Neutrophil (primary cell): Measurements from ENCODE around the gene PACSIN1.

ENCODE experiments used
- H3K27ac ChIP-seq: fragments of 200-600 bp; sonication (generic); 2 replicates; pipeline ENCODE4 v1.5.1; 2016; ENCODE audit warnings: mild to moderate bottlenecking, moderate library complexity
- H3K27me3 ChIP-seq: fragments of 200-600 bp; sonication (generic); 2 replicates; pipeline ENCODE4 v1.6.0; 2016; ENCODE audit warnings: mild to moderate bottlenecking
- H3K36me3 ChIP-seq: fragments of 200-600 bp; sonication (generic); 2 replicates; pipeline ENCODE4 v1.5.1; 2017
- H3K4me1 ChIP-seq, 2 experiments: fragments of 200-600 bp in 1 of 2; sonication (generic) in 1 of 2; 1 replicate in 1 of 2; 2 replicates in 1 of 2; pipeline versions ENCODE4 v1.5.1 to v1.6.1; 2013 to 2016; ENCODE audit warnings: low read depth in 1 of 2, low read length in 1 of 2, mild to moderate bottlenecking in 1 of 2, moderate library complexity in 1 of 2; ENCODE audit not compliant: control insufficient read depth in 1 of 2, insufficient read depth in 1 of 2
- H3K4me3 ChIP-seq, 2 experiments: fragments of 200-600 bp in 1 of 2; sonication (generic) in 1 of 2; 1 replicate in 1 of 2; 2 replicates in 1 of 2; pipeline ENCODE4 v1.5.1; 2013 to 2016; ENCODE audit warnings: low read depth in 1 of 2, low read length in 1 of 2, mild to moderate bottlenecking in 1 of 2, moderate library complexity in 1 of 2
- H3K9me3 ChIP-seq: fragments of 200-600 bp; sonication (generic); 2 replicates; pipeline ENCODE4 v1.5.1; 2016
- CTCF ChIP-seq: fragments of 200-600 bp; sonication (generic); IDR thresholded peaks from 2 replicates; pipeline ENCODE4 v1.5.1; 2016; ENCODE audit warnings: antibody characterized with exemption

The PACSIN1 gene

DNA sequence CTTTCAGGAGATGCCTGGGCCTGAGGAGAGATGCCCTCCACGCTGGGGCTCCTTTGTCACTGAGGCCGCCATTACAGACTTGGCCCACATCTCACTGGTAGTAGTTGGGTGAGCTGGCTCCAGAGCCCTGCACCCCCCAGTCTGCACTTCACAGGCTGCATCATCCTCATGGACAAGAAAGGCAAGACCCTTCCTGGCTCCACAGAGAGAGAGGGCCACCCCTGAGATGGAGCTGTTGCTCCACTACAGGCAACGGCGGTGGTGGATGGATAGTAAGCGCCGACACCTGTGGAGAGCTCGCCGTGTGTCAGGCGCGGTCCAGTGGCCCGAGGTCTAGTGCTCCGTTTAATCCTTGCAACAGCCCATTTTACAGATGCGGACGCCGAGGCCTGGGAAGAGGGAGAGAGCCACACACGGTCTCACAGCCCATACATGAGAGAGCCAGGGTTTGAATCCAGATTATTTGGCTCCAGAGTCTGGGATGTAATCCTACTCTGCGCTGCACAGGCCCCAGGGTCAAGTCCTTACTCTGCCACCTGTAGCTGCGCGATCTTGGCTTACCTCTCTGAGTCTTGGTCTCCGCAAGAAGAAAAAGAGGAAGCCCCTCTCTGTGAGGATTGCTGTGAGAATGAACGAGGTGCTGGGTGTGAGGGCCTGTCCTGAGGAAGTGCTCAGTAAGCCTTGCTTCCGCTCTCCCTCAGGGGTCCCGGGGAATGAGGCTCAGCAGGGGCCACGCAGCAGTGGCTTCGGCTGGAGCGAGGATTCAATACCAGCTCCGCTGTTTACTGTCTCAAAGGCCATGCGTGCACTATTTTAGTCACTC, 55.8 kb downstream of the PACSIN1 start:
- no peaks in the 10 kb centered on the region for H3K36me3 ChIP-seq
- H3K4me1 ChIP-seq = peaks cover 0 to 4% of the 10 kb centered on the region in 2 experiments
- H3K27me3 ChIP-seq = no peaks in the 10 kb centered on the region
- TF ChIP-seq CTCF = no peak
- H3K4me3 ChIP-seq = no peak overlapping the region
- no peaks in the 10 kb centered on the region for H3K9me3 ChIP-seq
- no peak overlapping the region for H3K27ac ChIP-seq

GRCh38 chr6:34522761-34523160, 56.9 kb downstream of the PACSIN1 start:
- TF ChIP-seq CTCF = no peak
- Histone ChIP-seq H3K9me3 (no peaks in the 10 kb centered on the region), H3K4me1 (peaks cover 4 to 8% of the 10 kb centered on the region in 2 experiments), H3K27me3 (peaks cover 6% of the 10 kb centered on the region), H3K4me3 (no peak overlapping the region), H3K36me3 (no peaks in the 10 kb centered on the region), H3K27ac (no peak overlapping the region)

DNA sequence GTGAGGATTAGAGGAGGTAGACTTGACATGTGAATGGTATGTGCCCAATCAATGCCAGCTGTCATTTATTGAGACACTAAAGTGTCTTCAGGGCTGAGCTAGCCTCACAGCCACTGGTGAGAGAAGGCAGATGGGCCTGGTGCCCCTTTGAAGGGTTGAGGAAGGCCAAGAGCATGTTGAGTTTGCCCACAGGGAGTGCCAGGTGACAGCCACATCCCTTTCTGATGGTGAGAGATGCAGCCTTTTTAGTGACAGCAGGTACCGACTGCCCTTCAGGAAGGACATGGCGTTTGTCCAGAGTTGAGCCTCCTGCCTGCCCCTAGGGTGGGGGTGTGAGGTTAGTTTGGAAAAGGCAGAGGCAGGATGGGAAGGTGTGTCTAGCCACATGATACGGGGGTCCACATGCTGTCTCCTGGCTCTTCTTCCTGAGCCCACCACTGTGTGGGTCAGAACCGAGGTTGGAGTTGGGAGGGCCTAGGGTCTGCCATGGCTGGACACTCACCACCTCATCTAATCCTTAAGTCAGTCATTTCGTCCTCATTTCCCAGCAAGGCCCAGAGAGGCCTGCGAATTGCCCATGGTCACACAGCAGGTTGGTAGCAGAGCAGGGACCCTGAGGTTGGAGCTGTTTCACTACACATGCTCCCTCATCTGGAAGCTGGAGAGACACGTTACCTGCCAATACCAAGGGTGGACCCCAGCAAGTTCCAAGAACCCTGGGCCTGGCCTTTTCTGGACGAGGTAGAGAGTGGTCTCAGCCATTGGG, 57.7 kb downstream of the PACSIN1 start:
- Histone ChIP-seq H3K27ac (no peak overlapping the region), H3K4me3 (no peak overlapping the region), H3K9me3 (no peaks in the 10 kb centered on the region), H3K4me1 (peaks cover 4 to 8% of the 10 kb centered on the region in 2 experiments), H3K36me3 (no peaks in the 10 kb centered on the region), H3K27me3 (peaks cover 14% of the 10 kb centered on the region)
- no peak for TF ChIP-seq CTCF

DNA sequence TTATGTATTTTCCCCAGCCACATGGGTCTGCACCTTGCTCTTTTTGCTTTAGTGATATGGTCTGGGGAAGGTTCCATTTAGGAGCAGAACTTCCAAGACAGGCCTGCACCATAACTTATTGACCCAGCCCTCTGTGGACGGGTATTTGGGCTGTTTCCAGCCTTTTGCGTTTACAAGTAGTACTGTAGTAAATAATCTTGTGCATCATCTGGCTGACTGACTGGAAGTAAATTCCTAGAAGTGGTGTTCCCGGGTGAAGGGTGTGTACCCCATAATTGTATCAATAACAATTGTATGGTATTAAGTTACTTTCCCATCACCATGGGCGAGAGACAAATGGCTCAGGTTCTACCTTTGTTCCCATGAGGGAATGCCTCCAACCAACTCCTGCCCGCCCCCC, 58.6 kb downstream of the PACSIN1 start:
- no peak for TF ChIP-seq CTCF
- Histone ChIP-seq H3K36me3 (no peaks in the 10 kb centered on the region), H3K9me3 (no peaks in the 10 kb centered on the region), H3K4me1 (peaks cover 4 to 8% of the 10 kb centered on the region in 2 experiments), H3K27ac (no peak overlapping the region), H3K4me3 (no peak overlapping the region), H3K27me3 (peaks cover 16% of the 10 kb centered on the region)

- Histone ChIP-seq H3K27me3 (peaks cover 18% of the 10 kb centered on the region), H3K9me3 (no peaks in the 10 kb centered on the region), H3K4me1 (peaks cover 4 to 8% of the 10 kb centered on the region in 2 experiments), H3K4me3 (no peak overlapping the region), H3K27ac (no peak overlapping the region), H3K36me3 (no peaks in the 10 kb centered on the region)
- TF ChIP-seq CTCF = no peak
These were observed 59.1 kb downstream of the PACSIN1 start for GRCh38 chr6:34524971-34525370.
